HG02981 (cell line): Measurements from ENCODE around the gene MZT1.

Experiments
- ATAC-seq: cut with Tn5 transposase; IDR thresholded peaks from one replicate; pipeline ENCODE4 v1.9.1; 2021; ENCODE audit warnings: mild to moderate bottlenecking, moderate library complexity; ENCODE audit not compliant: unreplicated experiment

MZT1 gene

GRCh38 chr13:72686766-72687165 is 40.7 kb downstream of the MZT1 start:
- no peak for ATAC-seq

GRCh38 chr13:72680353-72680752 is 47.1 kb downstream of the MZT1 start:
- ATAC-seq, result no peak

GRCh38 chr13:72678312-72678711 is 49.1 kb downstream of the MZT1 start:
- no peak for ATAC-seq

- no peak for ATAC-seq
These were observed 50.0 kb downstream of the MZT1 start for GRCh38 chr13:72677431-72677830.

GRCh38 chr13:72666391-72666790 is 61.0 kb downstream of the MZT1 start:
- ATAC-seq, result no peak

GRCh38 chr13:72662548-72662947 is 64.9 kb downstream of the MZT1 start:
- no peak for ATAC-seq
